ENCODE measurements around the gene DNAH1.

The DNAH1 gene

GRCh38 chr3:52406791-52407510, 90.8 kb downstream of the DNAH1 start:
- no peak for DNase-seq

- DNase-seq: no peak
Observed at GRCh38 chr3:52407779-52408178, 91.7 kb downstream of the DNAH1 start.

GRCh38 chr3:52408466-52408865, 92.3 kb downstream of the DNAH1 start:
- DNase-seq: no peak

GRCh38 chr3:52415800-52416199, 99.7 kb downstream of the DNAH1 start:
- no peak for DNase-seq

- DNase-seq: no peak
Observed at GRCh38 chr3:52420388-52420787, 104.3 kb downstream of the DNAH1 start.

- no peak for DNase-seq
Observed at GRCh38 chr3:52422669-52423068, 106.5 kb downstream of the DNAH1 start.

GRCh38 chr3:52423173-52423572, 107.1 kb downstream of the DNAH1 start:
- DNase-seq: no peak

- no peak for DNase-seq
Observed at GRCh38 chr3:52428151-52429005, 112.3 kb downstream of the DNAH1 start.

GRCh38 chr3:52429031-52429430, 112.9 kb downstream of the DNAH1 start:
- DNase-seq: no peak

- DNase-seq: no peak
Observed at GRCh38 chr3:52429779-52430415, 113.8 kb downstream of the DNAH1 start.

- DNase-seq: no peak
Observed at GRCh38 chr3:52430416-52430810, 114.3 kb downstream of the DNAH1 start.

GRCh38 chr3:52431459-52432223, 115.5 kb downstream of the DNAH1 start:
- DNase-seq: no peak

GRCh38 chr3:52432225-52432624, 116.1 kb downstream of the DNAH1 start:
- no peak for DNase-seq

- DNase-seq: no peak
Observed at GRCh38 chr3:52432691-52433141, 116.6 kb downstream of the DNAH1 start.

- no peak for DNase-seq
Observed at GRCh38 chr3:52433328-52433995, 117.3 kb downstream of the DNAH1 start.

GRCh38 chr3:52433996-52434479, 117.9 kb downstream of the DNAH1 start:
- DNase-seq: no peak

GRCh38 chr3:52434491-52435115, 118.5 kb downstream of the DNAH1 start:
- DNase-seq: no peak

GRCh38 chr3:52435246-52436101, 119.4 kb downstream of the DNAH1 start:
- no peak for DNase-seq

- DNase-seq: no peak
Observed at GRCh38 chr3:52436500-52437149, 120.5 kb downstream of the DNAH1 start.

Data from NCI-H1092 (cell line).